DMS153 treated with DMSO at 0.1 percent for 48 hours (cell line): ENCODE measurements around the gene CD7.

ENCODE experiments used
- DNase-seq: peaks from one replicate; lab custom pipeline; 2025; ENCODE audit not compliant: unreplicated experiment; lab: John Stamatoyannopoulos, UW

Gene CD7

DNA sequence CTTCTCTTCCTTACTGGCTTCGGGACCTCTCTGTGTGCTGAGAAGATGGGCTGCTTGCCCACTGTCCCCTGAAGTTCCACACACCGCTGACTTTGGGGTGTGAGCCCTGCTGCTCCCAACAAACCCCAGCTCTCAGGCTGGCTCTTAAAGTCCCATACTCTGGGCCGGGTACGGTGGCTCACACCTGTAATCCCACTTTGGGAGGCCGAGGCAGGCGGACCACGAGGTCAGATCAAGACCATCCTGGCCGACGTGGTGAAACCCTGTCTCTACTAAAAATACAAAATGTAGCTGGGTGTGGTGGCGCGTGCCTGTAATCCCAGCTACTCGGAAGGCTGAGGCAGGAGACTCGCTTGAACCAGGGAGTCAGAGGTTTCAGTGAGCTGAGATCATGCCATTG is 17.2 kb downstream of the CD7 start:
- no peak for DNase-seq

DNA sequence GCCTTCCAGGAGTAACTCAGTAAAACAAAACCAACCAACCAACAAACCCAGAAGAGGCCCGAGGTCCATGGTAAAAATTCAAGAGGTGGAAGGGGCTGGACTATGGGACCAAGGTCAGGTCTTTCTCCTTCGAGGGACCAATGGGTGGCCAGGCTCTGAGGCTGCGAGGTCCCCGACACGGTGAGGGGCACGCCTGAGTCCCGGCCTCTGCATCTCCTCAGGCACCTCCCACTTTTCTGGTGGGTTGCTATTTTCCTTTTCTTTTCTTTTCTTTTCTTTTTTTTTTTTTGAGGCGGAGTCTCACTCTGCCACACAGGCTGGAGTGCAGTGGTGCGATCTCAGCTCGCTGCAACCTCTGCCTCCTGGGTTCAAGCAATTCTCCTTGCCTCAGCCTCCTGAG is 18.0 kb downstream of the CD7 start:
- DNase-seq, result no peak

- no peak for DNase-seq
Observed at GRCh38 chr17:82298538-82299421, 18.6 kb downstream of the CD7 start.

- peak; percentile 75 for DNase-seq
Observed at GRCh38 chr17:82297714-82298537, 19.5 kb downstream of the CD7 start.

DNA sequence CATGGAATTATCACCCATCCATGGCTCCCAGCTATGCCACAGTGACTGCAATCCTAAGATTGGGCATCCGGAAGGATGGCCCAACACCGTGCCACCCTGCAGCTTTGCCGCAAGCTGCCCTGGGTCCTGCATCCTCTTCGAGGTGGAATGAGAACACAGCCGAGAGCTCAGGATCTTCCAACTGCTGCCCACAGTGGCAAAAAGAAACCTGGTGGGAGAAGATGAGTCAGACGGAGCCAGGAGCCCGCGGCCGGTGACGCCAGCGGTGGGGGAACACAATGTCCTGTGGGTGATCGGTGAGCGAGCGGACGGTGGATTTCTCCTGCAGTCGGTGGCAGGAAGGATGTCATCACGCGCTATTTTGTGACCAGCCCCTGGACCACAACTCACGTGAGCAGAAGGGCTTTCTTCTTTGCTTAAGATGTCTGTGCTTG is 20.1 kb downstream of the CD7 start:
- DNase-seq, result peak; percentile 62

DNA sequence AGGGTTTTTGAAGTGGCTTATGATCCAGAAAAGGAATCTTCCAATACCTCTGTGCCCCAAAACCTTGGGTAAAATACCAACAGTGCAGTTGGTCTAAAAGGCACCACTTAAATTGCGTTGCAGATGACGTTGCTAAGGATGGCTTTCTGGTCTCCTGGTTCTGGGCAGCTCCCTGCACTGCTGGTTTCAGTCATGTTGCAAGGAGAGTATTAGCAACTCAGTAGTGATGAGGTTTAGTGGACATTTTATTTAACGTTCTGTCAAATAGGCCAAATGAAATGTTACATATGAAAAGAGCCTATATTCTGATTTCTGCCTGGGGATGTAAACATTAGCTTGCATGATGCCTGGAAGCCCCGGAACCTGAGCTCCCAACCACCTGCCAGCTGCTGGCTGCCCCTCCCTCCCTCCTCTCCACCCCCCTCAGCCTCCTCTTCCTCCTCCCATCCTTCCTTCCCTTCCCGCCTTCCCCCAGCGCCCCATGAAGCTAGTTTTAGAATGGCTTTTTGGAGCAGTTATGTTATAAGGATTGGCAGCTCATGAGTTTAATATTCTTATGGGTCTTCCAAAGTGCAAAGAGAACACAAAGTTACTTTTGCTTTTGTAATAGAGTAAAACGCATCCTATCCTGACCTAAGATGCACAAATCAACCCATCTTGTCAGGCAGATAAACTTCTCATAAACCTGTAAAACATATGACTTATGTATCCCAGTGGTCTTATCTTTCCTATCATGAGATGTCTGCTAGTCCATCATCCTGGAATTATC is 20.7 kb downstream of the CD7 start:
- no peak for DNase-seq

DNA sequence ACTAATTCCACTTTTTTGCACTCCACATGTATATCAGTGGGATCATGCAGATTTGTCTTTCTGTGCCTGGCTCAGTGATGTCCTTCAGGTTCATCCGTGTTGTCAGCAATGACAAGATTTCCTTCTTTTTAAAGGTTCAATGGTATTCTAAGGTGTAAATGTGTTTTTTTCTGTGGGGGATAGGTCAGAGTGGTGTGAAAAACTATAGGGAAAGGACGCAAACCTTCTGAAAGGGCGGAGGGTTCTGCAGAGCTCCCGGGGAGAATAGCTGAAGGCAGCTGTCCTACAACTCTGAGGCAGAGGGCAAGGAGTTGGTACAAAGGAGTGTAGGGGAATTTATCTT is 22.0 kb downstream of the CD7 start:
- no peak for DNase-seq

- no peak for DNase-seq
Observed at GRCh38 chr17:82294064-82294773, 23.2 kb downstream of the CD7 start.

DNA sequence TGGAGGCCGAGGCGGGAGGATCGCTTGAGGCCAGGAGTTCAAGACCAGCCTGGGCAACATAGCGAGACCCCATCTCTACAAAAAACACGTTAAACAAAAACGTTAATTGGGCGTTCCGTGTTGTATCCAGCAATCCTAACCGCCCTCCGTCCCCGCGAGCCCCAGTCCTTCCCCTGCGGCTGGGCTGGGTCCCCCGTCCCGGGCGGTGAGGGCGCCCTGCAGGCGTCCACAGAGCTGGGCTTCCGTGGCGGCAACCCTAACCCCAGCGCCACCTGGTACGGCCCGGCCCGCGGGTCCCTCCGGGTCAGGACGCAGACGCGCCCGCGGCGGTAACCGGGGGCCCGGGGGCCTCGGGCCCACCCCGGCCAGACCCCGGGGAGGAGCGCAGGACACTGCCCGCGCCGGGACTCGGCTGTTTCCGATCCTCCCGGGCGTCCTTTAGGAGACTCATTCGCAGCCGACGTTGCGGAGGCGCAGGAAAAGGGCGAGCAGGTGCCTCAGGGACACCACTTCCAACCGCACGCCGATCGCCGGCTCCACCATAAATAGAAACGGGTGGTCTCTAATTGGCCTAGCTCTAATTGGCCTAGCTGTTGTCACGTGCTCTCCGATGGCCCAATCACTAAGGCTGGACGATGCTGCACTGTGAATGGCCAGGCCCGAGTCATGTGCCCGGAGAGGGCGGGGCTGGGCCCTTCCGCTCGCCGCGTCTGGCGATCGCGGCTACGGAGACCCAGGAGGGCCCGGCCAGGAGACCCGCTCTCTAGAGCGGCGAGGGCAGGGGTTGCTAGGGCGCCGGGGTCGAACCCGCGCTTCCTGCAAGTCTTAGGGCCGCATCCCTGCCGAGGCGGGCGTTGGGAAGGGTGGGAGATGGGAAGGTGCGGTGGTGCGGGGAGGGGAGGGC is 24.9 kb downstream of the CD7 start:
- peak; percentile 96 for DNase-seq

- DNase-seq, result no peak
Observed at GRCh38 chr17:82291582-82292250, 25.7 kb downstream of the CD7 start.

GRCh38 chr17:82287868-82288801 is 29.3 kb downstream of the CD7 start:
- peak; percentile 98 for DNase-seq

GRCh38 chr17:82287013-82287867 is 30.2 kb downstream of the CD7 start:
- no peak for DNase-seq

DNA sequence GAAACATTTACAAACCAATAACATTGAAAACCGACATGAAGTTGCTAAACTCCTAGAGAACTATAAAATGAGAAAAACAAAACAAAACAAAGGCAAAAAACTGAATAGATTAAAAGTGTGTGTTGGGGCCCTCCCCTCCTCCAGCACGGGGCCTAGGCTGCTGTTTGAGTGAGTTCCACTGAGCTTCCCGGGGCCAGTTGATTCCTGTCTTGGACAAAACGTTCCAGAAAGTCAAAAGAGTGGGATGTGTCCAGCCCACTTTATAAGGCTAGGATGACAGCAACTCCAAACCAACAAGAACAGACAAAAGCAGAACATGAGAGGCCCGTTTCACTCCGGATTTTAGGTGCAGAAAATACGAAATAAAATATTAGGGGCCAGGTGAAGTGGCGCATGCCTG is 32.3 kb downstream of the CD7 start:
- no peak for DNase-seq

DNA sequence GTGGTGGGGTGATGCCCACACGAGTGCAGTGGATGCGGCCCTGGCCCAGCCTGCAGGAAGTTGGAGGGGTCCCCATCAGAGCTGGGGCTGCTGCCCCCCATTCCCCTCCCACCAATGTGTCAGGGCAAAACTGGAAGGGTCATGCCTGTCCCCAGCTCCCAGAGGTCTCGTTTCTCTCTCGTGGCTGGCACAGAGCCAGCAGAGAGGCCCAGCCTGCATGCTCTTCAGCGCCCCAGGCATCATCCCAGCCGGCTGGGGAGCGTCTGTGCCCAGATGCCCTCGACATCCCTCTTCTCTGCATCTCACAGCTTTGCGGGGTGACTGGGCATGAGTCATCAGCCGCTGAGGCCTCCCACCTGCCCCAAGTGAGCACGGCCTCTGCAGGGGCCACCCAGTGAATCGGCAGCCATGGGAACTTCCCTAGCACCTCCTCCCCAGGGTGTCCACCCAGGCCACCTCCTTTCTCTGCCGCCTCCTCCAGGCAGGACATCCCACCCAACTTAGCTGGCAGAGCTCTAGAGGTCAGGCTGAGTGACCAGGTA is 34.1 kb downstream of the CD7 start:
- peak; percentile 13 for DNase-seq

DNA sequence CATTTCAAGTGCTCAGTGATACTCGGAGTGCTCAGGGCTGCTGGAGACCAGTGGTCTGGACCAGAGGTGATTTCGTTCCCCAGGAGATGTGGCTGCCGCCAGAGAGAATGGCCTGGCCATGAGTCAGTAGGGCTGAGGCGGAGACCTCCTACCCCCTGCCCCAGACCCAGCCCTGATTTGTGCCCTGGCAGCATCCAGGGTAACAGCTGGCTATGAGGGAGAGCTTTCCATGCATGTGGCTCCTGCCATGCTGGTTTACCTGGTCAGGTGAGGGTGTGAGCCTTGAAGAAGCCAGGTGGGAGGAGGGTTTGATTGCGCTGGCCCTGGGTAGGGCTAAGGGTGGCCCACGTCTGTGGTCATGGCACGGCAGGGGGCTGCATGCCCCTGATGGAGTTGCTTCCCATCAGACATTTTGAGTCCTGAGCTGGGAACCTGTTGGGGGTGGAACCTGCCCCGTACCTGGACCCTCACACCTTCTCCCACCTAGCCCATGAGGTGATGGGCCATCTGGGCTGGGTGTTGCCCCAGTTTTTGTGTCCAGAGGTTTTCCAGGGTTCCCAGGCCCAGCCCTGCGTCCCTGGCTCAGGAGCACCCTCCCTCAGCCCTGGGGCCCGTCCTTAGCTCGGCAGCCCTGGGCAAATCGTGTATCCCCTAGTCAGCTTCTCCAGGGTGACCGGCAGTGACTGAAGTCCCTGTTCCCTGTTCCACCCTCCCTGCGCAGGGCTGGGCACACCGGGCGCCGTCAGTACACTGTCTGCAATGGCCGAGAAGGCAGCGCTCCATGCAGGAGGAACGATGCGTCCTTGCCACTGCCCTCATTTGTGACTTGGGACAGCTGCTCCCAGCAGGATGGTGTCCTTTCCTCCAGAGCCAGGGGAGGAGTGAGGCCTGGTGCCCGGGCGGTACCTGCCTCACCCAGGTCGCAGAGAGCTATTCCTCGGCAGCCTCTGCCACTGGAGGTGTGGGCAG is 34.9 kb downstream of the CD7 start:
- no peak for DNase-seq
